GM19395 (cell line): ENCODE data around the gene GKN2.
A peak's percentile ranks its signal among the peaks of the same experiment; 100 is the strongest.

Experiments
- ATAC-seq: cut with Tn5 transposase; IDR thresholded peaks from one replicate; pipeline ENCODE4 v1.9.1; 2021; ENCODE audit warnings: mild to moderate bottlenecking, moderate library complexity; ENCODE audit not compliant: unreplicated experiment

The GKN2 gene

DNA sequence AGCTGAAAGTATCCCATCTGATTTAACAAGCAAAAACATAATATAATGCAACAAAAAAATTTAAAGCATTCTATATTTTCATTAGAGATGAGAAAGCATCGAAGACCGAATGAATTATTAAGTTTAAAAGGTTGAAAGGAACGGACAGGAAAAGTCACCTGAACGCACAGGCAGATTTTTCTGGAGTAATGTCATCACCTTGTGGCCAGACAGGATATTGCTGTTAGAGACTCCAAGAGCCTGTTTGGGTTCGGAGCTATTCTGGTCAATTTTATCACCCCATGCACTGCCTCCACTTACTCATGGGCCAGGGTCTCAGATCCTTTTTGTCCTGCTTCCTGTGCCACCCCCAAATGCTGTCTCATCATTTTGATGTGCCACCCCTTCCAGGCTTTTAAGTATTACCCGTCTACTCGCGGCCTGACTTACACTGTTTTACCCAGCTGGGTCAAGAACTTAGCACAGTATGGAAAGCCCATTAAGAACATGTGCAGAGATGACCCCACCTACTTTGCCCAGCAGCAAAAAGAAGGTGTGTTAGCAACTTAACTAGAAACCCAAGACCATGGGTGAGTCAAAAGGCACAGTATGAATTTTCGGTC lies 27.3 kb downstream of the GKN2 start:
- peak; percentile 78 for ATAC-seq

DNA sequence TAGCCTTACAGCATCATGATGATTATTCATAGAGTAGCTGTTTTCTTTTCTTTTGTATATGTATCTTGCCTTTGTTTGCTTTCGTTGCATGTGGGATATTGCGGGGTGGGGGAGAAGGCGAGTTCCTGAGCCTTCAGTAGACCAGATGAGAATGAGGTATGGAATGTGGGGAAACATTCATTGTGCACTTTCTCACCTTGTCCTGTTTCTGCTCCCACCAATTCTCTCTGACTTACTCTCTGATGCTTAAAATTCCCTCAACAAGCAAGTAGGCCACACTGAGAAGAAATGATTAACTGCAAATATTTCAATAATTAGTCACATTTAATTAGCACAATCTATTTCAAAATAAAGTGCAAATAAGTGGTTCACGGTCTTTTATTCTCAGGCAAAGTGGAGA lies 31.0 kb downstream of the GKN2 start:
- ATAC-seq: no peak

DNA sequence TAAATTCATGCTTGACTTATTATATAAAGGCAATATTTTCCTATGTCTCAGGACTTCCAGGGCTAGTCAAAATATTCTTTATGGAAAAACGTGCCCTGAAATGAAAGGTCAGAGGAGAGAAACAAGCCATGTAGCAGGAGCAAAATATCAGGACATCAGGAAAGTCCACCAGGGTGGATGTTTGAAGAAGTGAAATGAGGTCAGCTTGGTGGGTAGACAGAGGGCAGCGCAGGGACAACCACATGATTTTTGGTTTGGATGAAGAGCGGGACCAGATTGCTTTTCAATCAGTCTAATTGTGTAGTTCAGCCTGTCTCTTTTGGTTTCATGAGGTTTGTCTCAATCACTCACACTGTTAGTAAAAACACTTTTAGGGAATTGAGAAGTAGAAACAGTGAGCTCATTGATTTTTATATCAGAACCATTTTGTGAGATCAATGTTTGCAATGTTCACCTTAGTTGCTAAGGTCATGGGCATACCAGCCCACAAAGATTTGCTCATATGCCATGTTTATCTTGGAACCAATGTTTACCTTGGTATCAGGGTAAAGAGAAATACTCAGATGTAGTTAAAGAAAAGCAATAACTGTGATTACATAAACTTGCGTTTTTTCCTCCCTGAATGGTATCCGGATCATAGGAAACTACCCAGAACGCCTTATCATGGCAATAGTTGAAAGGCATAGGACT lies 32.1 kb downstream of the GKN2 start:
- no peak for ATAC-seq

DNA sequence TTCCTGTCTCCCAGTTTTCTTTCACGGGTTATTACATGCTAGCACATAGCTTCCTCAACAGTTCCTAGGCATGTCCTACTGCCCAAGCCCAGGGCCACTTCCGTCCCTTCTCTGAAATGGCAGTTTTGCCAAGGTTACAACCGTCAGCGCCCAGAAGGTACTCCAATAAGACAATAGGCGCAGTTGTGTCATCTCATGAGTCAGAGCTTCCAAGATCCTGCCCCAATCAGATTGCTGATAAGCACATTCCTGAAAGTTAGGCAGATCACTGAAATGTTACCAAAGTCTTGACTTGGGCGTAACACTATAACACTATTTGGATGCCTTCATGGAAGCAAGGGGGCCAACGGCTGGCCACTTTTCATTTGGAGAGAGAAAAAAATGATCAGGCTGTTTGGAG lies 34.2 kb downstream of the GKN2 start:
- ATAC-seq: no peak

DNA sequence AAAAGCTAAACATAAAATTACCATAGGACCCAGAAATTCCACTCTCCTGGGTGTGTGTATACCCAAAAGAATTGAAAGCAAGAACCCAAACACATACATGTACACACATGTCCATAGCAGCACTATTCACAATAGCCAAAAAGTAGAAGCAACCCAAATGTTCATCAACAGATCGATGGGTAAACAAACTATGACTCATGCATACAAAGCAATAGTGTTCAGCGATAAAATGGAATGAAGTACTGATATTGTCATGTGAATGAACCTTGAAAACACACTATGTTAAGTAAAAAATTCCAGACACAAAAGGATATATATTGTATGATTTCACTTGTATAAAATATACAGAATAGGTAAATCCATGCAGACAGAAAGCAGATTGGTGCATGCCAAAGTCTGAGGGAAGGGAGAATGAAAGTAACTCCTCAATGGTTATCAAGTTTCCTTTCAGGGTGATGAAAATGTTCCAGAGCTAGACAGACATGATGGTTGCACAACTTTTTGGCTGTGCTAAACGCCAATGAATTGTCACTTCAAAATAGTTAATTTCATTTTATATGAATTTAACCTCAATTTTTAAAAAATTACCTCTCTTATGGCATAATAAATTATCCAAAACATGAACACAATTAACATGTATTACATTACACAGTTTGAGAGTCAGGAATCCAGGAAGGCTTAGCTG lies 35.5 kb downstream of the GKN2 start:
- no peak for ATAC-seq

DNA sequence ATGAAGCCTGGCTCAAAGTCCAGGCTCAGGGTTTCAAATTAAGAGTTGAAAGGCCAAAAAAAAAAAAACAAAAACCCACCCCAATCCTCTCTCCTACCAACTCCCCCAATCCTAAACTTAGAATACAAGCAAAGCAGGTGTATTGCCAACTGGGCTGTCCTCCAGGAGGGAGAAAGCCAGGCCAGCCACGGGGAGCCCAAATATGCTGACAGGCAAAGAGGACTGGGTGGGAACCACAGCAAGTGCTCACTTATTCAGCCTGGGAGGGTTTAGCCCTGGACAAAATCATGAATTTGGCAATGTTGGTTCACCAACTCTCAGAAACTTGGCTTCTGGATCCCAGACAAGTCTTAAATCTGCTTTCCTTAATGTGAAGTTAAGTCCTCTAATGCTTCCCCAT lies 36.5 kb downstream of the GKN2 start:
- no peak for ATAC-seq

DNA sequence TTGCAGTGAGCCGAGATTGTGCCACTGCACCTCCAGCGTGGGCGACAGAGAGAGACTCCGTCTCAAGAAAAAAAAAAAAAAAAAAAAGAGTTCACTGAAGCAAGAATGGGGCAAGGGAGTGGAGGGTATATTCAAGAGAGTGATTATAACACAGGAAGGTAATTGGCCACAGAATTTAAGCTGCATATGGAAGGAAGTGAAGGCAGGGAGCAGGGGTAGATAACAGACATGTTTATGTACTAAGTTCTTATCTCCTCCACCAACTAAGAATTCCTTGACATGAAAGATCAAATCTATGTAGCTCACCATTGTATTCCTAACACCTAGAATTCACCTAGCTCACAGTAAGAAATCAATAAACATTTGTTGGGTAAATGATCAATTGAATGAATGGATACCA lies 37.3 kb downstream of the GKN2 start:
- ATAC-seq: no peak

DNA sequence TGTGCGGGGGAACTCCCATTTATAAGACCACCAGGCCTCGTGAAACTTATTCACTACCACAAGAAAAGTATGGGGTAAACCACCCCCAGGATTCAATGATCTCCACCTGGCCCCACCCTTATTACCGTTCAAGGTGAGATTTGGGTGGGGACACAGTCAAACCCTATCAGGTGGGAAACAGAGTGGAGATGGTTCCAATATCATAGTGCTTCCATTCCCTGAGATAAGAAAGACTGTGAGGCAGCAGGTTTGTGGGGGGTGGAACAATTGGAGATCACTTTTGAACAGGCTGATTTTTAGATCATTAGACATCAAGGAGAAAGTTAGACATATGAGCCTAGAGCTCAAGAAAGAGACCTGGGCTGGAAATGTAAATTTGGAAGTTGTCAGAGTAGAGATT lies 39.3 kb downstream of the GKN2 start:
- ATAC-seq: no peak

DNA sequence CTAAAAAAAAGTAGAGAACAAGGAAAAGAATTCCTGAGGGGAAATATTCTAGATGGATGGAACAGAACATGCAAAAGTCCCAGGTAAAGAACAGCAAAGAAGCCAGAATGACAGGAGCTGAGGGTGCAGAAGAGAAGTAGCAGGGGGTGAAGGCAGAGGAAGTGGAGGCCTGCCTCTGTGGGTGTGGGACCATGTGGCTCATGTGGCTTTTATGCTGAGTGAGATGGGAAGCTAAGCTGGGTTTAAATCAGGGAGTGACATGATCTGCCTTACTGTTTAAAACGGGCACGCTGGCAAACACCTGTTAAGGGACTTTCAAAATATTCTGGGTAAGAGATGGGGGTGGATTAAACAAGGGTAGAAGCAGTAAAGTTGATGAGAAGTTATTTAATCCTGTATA lies 40.0 kb downstream of the GKN2 start:
- ATAC-seq: no peak

DNA sequence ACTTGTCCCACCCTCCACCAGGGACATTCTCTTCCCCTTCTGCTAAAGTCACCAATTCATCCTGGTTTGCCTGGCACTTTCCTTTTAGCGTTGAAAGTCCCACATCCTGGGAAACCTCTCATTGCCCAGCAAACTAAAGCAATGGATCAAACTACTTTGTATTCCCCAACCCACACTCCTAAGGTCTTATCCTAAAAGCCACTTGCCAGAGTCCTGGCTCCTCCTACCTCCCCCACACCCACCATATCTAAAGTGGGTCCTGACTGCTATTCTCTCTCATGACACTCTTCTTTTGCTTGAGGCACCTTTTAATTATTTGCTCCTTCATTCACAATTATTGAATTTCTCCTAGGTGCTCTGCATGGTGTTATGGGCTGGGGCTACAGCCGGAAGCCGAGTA lies 40.6 kb downstream of the GKN2 start:
- ATAC-seq: no peak

DNA sequence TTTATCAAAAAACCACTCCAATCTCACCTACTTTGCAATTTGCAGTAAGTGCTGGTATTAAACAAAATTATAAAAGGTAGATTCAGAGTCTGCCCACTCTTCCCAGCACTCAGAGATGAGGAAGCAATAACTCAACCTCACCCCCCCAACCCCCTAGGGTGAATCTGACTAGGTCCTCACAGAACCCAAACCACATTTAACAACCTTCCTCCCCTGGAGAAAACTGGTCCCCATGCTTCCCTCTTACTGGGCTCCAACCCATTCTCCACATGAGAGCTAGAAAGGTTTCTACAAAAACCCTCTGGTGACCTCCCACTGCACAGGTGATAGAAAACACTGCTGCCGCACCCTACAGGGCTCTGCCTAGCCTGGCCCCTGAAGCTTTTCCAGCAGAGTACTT lies 41.0 kb downstream of the GKN2 start:
- ATAC-seq: no peak

DNA sequence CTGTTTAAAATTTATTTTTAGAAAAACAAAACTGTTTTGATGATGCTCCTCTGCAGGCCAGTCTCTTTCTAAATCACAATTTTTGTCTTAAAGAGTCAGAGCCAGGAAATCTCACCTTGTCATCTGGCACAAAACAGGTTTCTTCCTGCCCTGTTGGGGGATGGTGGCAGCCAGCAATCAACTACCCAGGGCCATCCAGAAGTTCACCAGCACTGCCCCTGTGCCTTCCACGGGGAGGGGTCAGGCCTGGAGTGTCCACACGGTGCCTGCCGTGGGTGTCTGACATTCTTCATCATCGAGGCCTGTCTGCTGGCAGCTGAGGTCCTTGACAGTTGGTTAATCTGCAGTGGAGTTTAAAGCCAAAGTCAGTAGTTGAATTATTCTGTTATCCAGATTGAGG lies 41.4 kb downstream of the GKN2 start:
- ATAC-seq: no peak

DNA sequence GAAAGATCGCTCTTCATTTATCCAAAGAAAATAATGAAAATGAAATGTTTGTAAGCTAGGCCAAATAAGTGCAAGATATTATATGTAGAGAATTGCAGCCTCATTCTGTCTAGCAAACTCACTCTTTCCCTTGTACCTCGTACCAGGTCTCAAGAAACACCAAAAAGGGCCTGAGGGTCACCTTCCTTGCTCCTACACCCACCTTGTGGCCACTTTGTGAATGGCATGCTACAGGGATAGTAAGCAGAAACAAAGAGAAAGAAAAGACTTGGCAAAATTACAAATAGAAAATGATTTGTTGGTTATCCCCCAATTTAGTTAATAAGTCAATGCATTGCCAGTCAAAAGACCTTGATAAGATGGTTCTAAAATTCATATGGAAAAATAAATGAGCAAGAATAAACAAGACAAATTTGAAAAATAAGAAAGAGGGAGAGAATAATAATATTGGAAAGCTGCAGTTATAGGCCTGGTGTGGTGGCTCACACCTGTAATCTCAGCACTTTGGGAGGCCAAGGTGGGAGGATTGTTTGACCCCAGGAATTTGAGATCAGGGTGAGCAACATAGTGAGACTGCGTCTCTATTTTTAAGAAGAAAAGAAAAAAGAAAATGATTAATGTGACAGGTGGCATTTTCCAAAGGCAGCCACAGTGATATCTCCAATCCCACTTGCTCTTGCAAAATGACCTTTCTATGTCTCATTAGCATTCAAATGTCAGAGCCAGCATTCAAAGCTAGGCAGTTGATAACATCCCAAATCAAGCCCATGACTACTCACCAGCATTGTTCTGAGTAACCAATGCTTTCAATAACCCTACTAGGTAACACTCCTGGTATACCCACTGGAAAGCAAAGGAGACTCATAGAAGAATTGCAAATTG lies 42.7 kb downstream of the GKN2 start:
- ATAC-seq: peak; percentile 43

DNA sequence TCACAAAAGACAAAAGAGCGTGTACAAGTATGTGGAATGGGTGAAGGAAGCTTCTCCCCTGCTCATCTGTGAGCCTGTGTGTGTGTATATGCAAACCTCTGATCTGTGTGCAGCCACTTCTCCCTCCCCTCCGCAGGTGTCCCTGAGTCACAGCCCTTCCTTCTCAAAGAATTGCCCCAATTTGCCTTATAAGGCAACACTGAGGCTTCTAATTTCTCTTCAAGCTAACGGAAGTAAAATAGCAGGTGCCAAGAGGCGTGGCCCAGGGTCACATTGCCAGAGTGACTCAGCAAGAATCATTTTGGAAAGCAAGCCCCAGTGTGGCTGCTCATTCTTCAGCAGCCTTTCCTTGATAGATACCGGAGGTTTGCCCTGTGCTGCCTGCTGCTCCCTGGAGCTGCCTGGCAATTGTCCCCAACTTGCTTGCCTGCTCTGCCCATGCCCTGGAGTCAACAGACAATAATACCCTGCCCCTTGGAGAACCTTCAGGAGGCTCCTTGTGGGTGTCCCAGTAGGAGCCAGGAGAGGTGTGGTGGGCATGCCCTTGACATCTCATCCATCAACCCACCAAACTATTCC lies 44.2 kb downstream of the GKN2 start:
- ATAC-seq: peak; percentile 94

DNA sequence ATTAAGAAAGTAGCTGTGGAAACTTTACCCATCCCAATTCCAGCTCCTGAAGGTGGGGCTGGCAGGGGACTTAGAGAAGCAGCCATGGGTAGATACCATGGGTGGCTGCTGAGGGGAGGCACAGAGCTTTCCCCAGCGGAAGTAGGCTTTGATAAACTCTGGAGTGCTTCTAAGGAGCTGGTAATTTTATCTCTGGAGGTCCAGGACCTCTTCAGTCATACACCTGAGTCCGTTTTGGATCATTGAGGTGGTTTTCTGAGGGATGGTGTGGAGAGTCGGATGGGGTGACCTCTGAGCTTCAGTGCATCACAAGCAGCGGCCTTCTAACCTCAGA lies 44.8 kb downstream of the GKN2 start:
- peak; percentile 40 for ATAC-seq

DNA sequence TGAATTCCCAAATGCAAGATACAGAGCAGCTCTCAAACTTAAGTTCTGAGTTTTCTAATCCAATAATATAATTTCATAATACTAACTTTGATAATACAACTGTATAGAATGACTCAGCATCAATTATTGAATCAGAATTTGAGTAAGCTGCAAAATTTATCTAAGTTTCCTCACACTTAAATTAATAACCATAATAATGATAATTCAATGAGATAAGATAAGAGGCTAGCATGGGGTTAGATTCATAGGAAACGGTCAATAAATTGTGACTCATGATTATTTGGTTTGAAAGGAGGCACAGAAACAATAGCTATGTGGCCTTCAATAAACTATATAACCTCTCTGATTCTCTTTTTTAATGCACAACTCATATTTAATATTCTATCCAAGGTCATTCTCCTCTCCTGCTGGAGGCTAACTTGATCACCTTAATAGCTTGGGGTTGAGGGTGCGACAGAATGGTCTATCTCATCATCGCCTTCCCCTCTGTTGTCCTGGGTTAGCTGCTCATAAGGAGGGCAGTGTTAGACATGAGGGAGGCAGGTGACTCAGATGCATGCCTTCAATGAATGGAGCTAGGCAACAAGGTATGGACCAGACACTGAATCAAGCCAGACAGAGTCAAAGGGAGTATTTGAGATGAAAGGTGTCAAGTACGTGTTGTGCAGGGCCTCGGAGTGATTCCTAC lies 45.3 kb downstream of the GKN2 start:
- ATAC-seq: no peak

DNA sequence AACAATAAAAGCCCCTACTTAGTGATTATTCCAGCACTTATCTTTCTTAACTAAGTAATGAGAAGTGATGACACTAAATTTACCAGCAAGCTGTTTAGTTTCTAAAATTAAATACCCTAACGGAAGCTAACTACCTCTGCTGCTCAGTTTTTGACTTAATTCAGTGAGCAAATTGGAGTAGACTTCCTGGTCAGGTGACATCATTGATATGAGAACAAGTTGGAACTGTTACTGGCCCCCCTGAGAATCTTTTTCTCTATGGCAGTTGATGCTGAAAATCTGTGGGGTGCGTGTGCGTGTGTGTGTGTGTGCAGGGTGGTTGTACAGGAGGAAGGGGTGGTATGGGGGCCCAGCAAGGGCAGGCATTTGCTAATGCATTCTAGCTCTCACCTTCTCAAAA lies 46.0 kb downstream of the GKN2 start:
- no peak for ATAC-seq

DNA sequence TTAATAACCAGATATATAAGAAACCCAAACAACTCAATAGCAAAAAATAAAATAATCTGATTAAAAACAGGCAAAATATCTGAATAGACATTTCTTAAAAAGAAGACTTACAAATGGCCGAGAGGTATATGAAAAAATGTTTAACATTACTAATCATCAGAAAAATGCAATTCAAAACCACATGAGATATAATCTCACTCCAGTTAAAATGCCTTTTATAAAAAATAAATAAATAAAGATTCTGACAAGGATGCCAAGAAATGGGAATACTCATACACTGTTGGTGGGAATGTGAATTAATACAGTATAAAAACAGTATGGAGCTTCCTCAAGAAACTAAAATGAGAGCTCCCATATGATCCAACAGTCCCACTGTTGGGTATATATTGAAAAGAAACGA lies 47.6 kb downstream of the GKN2 start:
- no peak for ATAC-seq

DNA sequence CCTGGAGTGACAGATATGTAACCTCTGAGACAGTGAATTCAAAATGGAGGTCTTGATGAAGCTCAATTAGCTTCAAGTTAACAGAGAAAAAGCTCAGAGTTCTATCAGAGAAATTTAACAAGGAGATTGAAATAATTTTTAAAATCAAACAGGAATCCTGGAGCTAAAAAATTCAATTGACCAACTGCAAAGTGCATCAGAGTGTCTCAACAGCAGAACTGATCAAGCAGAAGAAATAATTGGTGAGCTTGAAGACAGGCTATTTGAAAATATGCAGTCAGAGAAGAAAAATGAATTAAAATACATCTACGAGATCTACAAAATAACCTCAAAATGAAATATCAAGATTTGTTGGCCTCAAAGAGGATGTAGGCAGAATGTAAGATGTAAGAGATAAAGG lies 51.1 kb downstream of the GKN2 start:
- ATAC-seq: no peak

DNA sequence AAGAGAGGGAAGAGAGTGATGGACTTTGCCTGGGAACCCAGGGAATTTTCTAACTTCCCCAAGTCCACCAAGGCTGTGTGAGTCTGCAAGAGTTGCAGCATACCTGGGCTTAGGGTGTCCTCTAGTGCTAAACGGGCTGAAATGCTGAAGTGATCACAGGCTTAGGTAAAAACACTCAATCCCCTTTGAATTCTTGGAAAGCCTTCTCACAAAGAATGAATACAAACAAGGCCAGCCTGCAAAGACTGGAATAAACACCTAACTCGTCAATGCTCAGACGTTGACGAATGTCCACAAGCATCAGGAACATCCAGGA lies 51.5 kb downstream of the GKN2 start:
- no peak for ATAC-seq
